ENCODE results near the gene FAM20A. TPM values are rescaled to one million over a fixed set of nuclear protein-coding genes. Genes with fewer than 3 reads are reported as not detected.

The FAM20A gene
- total RNA-seq, 6 experiments from 2014 or later: not detected

DNA sequence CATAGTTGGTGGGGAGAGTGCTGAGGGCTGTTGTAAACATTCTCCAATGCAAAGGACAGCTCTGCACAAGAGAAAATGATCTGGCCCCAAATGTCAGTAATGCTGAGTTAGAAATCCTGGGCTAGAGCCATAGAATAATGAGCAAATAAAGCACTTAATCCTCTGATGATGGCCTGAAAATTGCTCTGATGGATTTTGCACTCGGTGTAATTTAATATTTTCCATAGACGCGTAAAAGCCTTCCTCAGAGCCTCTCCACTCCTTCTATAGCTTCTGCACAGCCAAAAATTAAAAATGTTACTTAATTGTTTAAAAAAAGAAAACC lies 23.7 kb downstream of the FAM20A start:
- no peak for DNase-seq
- Mint-ChIP-seq H3K4me1 (ENCODE audit: low read depth) (peaks cover 8% of the 10 kb centered on the region; the same call in 1 of the 2 replicates), H3K27ac (no peak overlapping the region), H3K9me3 (no peaks in the 10 kb centered on the region), H3K36me3 (ENCODE audit: low read depth) (no peaks in the 10 kb centered on the region), H3K27me3 (ENCODE audit: insufficient read depth) (peaks cover 2% of the 10 kb centered on the region; the same call in 1 of the 2 replicates), H3K4me3 (no peak overlapping the region)
- TF ChIP-seq, protein P1, sequence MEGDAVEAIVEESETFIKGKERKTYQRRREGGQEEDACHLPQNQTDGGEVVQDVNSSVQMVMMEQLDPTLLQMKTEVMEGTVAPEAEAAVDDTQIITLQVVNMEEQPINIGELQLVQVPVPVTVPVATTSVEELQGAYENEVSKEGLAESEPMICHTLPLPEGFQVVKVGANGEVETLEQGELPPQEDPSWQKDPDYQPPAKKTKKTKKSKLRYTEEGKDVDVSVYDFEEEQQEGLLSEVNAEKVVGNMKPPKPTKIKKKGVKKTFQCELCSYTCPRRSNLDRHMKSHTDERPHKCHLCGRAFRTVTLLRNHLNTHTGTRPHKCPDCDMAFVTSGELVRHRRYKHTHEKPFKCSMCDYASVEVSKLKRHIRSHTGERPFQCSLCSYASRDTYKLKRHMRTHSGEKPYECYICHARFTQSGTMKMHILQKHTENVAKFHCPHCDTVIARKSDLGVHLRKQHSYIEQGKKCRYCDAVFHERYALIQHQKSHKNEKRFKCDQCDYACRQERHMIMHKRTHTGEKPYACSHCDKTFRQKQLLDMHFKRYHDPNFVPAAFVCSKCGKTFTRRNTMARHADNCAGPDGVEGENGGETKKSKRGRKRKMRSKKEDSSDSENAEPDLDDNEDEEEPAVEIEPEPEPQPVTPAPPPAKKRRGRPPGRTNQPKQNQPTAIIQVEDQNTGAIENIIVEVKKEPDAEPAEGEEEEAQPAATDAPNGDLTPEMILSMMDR (IDR thresholded peaks at IDR 0.05): no peak

DNA sequence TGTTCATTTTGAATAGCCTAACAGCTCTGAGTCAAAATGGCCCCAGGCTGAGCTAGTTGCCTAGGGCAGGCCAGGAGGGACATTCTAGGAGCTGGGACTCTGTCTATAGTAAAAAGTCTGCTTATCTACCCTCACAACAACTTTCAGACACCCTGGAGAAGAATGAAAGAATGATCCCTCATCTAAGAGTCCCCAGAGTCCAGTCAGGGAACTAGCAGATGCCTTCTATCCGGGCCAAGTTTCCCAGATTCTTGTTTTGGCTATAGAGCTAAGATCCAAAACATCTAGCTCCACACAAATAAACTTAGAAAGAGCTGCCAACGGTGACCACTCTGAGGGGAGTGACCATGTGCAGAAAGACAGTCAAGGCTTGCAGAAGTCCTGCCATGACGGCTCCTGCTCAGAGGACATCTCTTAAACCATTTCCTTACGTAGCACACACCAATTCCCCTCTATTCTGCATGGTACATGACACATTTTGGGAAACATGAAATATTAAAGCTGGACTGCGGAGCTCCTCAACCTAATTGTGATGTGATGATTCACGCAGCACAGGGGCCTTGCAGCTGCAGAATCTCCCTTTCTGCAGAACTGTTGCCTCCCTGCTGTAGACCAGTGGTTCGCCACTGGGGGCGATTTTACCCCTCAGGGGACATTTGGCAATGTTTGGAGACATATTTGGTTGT lies 24.2 kb downstream of the FAM20A start:
- TF ChIP-seq, protein P1 (IDR thresholded peaks at IDR 0.05): peak; percentile 22; the same call in 1 of the 2 replicates
- H3K27ac Mint-ChIP-seq: no peak overlapping the region
- H3K4me1 Mint-ChIP-seq (ENCODE audit: low read depth): peaks cover 8% of the 10 kb centered on the region; the same call in 1 of the 2 replicates
- peak; percentile 21 for DNase-seq
- H3K27me3 Mint-ChIP-seq (ENCODE audit: insufficient read depth): peaks cover 2% of the 10 kb centered on the region; the same call in 1 of the 2 replicates
- H3K4me3 Mint-ChIP-seq: no peak overlapping the region
- H3K9me3 Mint-ChIP-seq: no peaks in the 10 kb centered on the region
- H3K36me3 Mint-ChIP-seq (ENCODE audit: low read depth): no peaks in the 10 kb centered on the region

DNA sequence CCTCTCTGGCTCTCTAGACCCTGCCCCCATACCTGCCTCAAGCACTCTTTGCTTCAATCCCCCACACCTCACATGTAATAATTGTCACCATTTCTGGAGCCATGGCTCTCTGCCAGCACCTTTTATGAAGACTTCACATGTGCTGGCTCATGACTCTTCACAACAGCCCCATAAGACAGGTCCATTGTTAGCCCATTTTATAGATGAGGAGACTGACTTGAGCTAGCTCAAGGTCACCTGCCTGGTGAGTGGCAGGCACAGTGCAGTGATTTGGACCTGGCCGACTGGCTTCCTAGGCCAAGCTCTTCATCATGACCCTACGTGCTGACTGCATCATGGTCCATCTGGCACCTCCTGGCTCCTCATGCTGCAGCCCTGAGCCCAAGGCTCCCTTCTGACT lies 25.0 kb downstream of the FAM20A start:
- Mint-ChIP-seq H3K36me3 (ENCODE audit: low read depth) (no peaks in the 10 kb centered on the region), H3K4me1 (ENCODE audit: low read depth) (peaks cover 8% of the 10 kb centered on the region; the same call in 1 of the 2 replicates), H3K9me3 (no peaks in the 10 kb centered on the region), H3K27ac (no peak overlapping the region), H3K4me3 (no peak overlapping the region), H3K27me3 (ENCODE audit: insufficient read depth) (no peaks in the 10 kb centered on the region; the same call in 1 of the 2 replicates)
- TF ChIP-seq, protein P1 (IDR thresholded peaks at IDR 0.05): no peak
- no peak for DNase-seq

DNA sequence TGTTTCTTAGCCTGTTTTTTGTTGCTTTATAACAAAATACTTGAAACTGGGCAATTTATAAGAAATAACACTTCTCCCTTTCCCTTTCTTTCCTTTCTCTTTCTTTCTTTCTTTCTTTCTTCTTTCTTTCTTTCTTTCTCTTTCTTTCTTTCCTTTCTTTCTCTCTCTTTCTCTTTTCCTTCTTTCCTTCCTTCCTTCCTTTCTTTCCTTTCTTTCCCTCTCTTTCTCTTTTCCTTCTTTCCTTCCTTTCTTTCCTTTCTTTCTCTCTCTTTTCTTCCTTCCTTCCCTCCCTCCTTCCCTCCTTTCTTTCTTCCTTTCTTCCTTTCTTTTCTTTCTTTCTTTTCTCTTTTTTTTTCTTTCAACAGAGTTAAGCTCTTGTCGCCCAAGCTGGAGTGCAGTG lies 27.8 kb downstream of the FAM20A start:
- no peaks in the 10 kb centered on the region for H3K27me3 Mint-ChIP-seq (ENCODE audit: insufficient read depth)
- no peaks in the 10 kb centered on the region for H3K36me3 Mint-ChIP-seq (ENCODE audit: low read depth)
- H3K9me3 Mint-ChIP-seq: no peaks in the 10 kb centered on the region
- no peak overlapping the region for H3K4me3 Mint-ChIP-seq
- TF ChIP-seq, protein P1 (IDR thresholded peaks at IDR 0.05): no peak
- no peak overlapping the region for H3K27ac Mint-ChIP-seq
- peaks cover 8% of the 10 kb centered on the region; the same call in 1 of the 2 replicates for H3K4me1 Mint-ChIP-seq (ENCODE audit: low read depth)
- no peak for DNase-seq

DNA sequence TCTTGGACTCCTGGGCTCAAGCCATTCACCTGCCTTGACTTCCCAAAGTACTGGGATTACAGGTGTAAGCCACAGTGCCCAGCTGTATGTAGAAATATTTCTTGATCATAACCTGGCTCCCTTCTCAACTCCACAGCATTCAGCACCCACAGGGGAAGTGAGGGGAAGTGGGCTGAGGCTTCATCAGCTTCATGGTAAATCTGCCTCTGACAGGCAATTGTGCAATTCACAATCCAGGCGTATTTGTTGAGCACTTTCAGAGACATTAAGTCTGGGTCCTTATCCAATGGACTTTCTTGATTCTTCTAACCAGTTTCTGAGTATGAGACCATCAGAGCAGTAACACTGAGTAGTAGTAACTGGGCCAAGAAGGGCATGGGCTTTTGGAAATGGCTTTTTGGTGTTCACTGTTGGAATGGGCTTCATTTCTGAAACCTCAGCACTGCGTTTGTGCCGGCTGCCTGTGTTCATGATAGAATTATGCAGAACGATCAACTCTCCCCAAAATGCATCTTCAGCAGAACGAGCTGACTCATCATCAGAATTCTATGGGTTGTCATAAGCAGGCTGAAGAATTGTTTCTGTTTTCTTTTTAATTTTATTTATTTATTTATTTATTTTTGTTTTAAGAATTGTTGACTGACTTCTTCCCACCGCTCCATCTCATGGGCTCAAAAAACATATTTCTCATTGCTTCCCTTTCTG lies 28.9 kb downstream of the FAM20A start:
- TF ChIP-seq, protein P1 (IDR thresholded peaks at IDR 0.05): no peak
- H3K4me3 Mint-ChIP-seq: no peak overlapping the region
- peaks cover 1% of the 10 kb centered on the region; the same call in 1 of the 2 replicates for H3K27me3 Mint-ChIP-seq (ENCODE audit: insufficient read depth)
- H3K4me1 Mint-ChIP-seq (ENCODE audit: low read depth): peaks cover 5% of the 10 kb centered on the region; the same call in 1 of the 2 replicates
- H3K27ac Mint-ChIP-seq: no peak overlapping the region
- H3K36me3 Mint-ChIP-seq (ENCODE audit: low read depth): no peaks in the 10 kb centered on the region
- DNase-seq: no peak
- no peaks in the 10 kb centered on the region for H3K9me3 Mint-ChIP-seq

Data from HFFc6 (cell line).